K562 (cell line): ENCODE data around the gene CDC27. TPM values are rescaled to one million over a fixed set of nuclear protein-coding genes. Genes with fewer than 3 reads are reported as not detected.
A peak's percentile ranks its signal among the peaks of the same experiment; 100 is the strongest.

Experiments
- ATAC-seq: fragments of 200-7000 bp; cut with Tn5 transposase; 3 replicates; pipeline ENCODE4 v1.9.1; 2020; ENCODE audit warnings: moderate library complexity
- BruUV-seq: library from RNA; stranded (reverse); fragments of 400-500 nt; replicated peaks from 2 replicates; lab custom pipeline; 2021; lab: Mats Ljungman, UMichigan
- CTCF ChIA-PET: fragments of 300-600 bp; formaldehyde crosslinking; extraction: SDS; loops from one replicate; lab custom pipeline; 2021; ENCODE audit warnings: low intra/inter-chr PET ratio; lab: Yijun Ruan, JAX
- POLR2A ChIA-PET: fragments of 300-600, 350-650 bp; sonication (Branson Sonifier 250); formaldehyde crosslinking; extraction: SDS; loops from one replicate; lab custom pipeline; 2021; ENCODE audit warnings: antibody characterized with exemption, inconsistent platforms; lab: Yijun Ruan, JAX
- DNase-seq, 4 experiments: peaks; one replicate each; pipeline versions ENCODE4 v3.0.0 to v3.0.0-alpha.2; 2011 to 2018; ENCODE audit warnings: low spot score in 3 of 4, mixed read lengths in 3 of 4; ENCODE audit errors: extremely low read depth in 1 of 4
- FAIRE-seq: peaks from 2 replicates; lab custom pipeline; 2011; peaks lifted over from hg19 to GRCh38; lab: Jason Lieb, UNC
- H2AFZ ChIP-seq: 2 replicates; pipeline ENCODE4 v1.6.0; 2011; ENCODE audit warnings: low read depth, low read length, control low read depth, inconsistent platforms
- H3K27ac ChIP-seq: fragments of 200-600 bp; 3 replicates; pipeline ENCODE4 v1.8.0; 2011; ENCODE audit warnings: low read depth, mild to moderate bottlenecking, control low read depth, inconsistent platforms, low read length, moderate library complexity, mixed read lengths; ENCODE audit errors: extremely low read depth
- H3K27me3 ChIP-seq, 2 experiments: fragments of 300-600 bp in 1 of 2; 2 replicates in 1 of 2; 3 replicates in 1 of 2; pipeline versions ENCODE4 v1.6.0 to v1.8.0; 2011; ENCODE audit warnings: inconsistent platforms in 2 of 2, low read length in 2 of 2, mild to moderate bottlenecking in 1 of 2, mixed read lengths in 1 of 2, moderate library complexity in 1 of 2; ENCODE audit not compliant: control insufficient read depth in 2 of 2, insufficient read depth in 2 of 2
- H3K36me3 ChIP-seq: fragments of 300-600 bp; 3 replicates; pipeline ENCODE4 v1.8.0; 2011; ENCODE audit warnings: mild to moderate bottlenecking, low read length, inconsistent platforms; ENCODE audit not compliant: control insufficient read depth, insufficient read depth
- H3K4me1 ChIP-seq, 2 experiments: fragments of 200-600 bp in 1 of 2; replicated peaks in 1 of 2; 2 replicates in 1 of 2; 3 replicates in 1 of 2; pipeline versions ENCODE4 v1.5.1 to v1.8.0; 2011; ENCODE audit warnings: inconsistent platforms in 2 of 2, low read length in 2 of 2, mild to moderate bottlenecking in 1 of 2, mixed read lengths in 1 of 2, moderate library complexity in 1 of 2; ENCODE audit not compliant: control insufficient read depth in 2 of 2, insufficient read depth in 2 of 2
- H3K4me2 ChIP-seq: 2 replicates; pipeline ENCODE4 v1.6.1; 2011; ENCODE audit warnings: low read length, control low read depth, inconsistent platforms, mixed read lengths; ENCODE audit not compliant: insufficient read depth
- H3K4me3 ChIP-seq: fragments of 200-600 bp; sonication (generic), shearing (Covaris generic); 2 replicates; pipeline ENCODE4 v1.5.1; 2016; ENCODE audit warnings: control low read depth, inconsistent platforms
- H3K79me2 ChIP-seq: fragments of 200-600 bp; 3 replicates; pipeline ENCODE4 v1.8.0; 2011; ENCODE audit warnings: low read length, inconsistent platforms; ENCODE audit not compliant: control insufficient read depth, insufficient read depth
- H3K9ac ChIP-seq, 2 experiments: 2 replicates each; pipeline versions ENCODE4 v1.6.0 to v1.6.1; 2011; ENCODE audit warnings: low read depth in 2 of 2, low read length in 2 of 2, control low read depth in 1 of 2, inconsistent platforms in 1 of 2, mild to moderate bottlenecking in 1 of 2, mixed read lengths in 1 of 2; ENCODE audit not compliant: insufficient read depth in 1 of 2
- H3K9me1 ChIP-seq: one replicate; pipeline ENCODE4 v1.6.0; 2011; ENCODE audit warnings: inconsistent platforms, mild to moderate bottlenecking, low read length, moderate library complexity; ENCODE audit not compliant: control insufficient read depth, insufficient read depth
- H3K9me3 ChIP-seq: replicated peaks from 2 replicates; pipeline ENCODE4 v1.5.1; 2011; ENCODE audit warnings: low read depth, low read length, inconsistent platforms; ENCODE audit not compliant: control insufficient read depth, insufficient read depth
- H4K20me1 ChIP-seq: replicated peaks from 2 replicates; pipeline ENCODE4 v1.6.1; 2011; ENCODE audit warnings: low read length, inconsistent platforms, mixed read lengths; ENCODE audit not compliant: control insufficient read depth, insufficient read depth
- ATF4 ChIP-seq: fragments of 450-650 bp; formaldehyde crosslinking; IDR thresholded peaks from 2 replicates; pipeline ENCODE4 v1.4.0; 2022; ENCODE audit warnings: mild to moderate bottlenecking, moderate library complexity
- GATAD2A ChIP-seq: fragments of 450-650 bp; IDR thresholded peaks from 2 replicates; pipeline ENCODE4 v1.6.1; 2017
- HDAC1 ChIP-seq, 2 experiments: fragments of 450-650 bp; IDR thresholded peaks; 2 replicates each; pipeline ENCODE4 v1.6.1; 2016 to 2017; ENCODE audit warnings: inconsistent platforms in 1 of 2, mild to moderate bottlenecking in 1 of 2, moderate library complexity in 1 of 2
- HMG20A ChIP-seq: fragments of 450-650 bp; formaldehyde crosslinking; conservative IDR thresholded peaks from 2 replicates; pipeline ENCODE4 v1.4.0; 2020; ENCODE audit warnings: mild to moderate bottlenecking, mixed read lengths
- IFI16 ChIP-seq: fragments of 250-450 bp; sonication (Bioruptor Pico); IDR thresholded peaks from 2 replicates; pipeline ENCODE4 v2.1.2; 2022; ENCODE audit warnings: mild to moderate bottlenecking, inconsistent platforms
- IRF2 ChIP-seq: sonication (generic); formaldehyde crosslinking; IDR thresholded peaks from 2 replicates; pipeline ENCODE4 v1.8.1; 2022; ENCODE audit warnings: mild to moderate bottlenecking, missing genetic modification reagents
- MAFK ChIP-seq: IDR thresholded peaks from 2 replicates; pipeline ENCODE4 v1.6.1; 2011; ENCODE audit warnings: low read length, improper control_type of control experiment
- NR2C2 ChIP-seq, 2 experiments: fragments of 200-800 bp in 1 of 2; sonication (Bioruptor generic) in 1 of 2; sonication (generic) in 1 of 2; formaldehyde crosslinking in 1 of 2; IDR thresholded peaks; 2 replicates each; pipeline versions ENCODE4 v1.6.1 to v1.8.0; 2016 to 2022; ENCODE audit warnings: mild to moderate bottlenecking in 1 of 2, missing compliant biosample characterization in 1 of 2, missing genetic modification characterization in 1 of 2, missing genetic modification reagents in 1 of 2
- PHF21A ChIP-seq: fragments of 450-650 bp; IDR thresholded peaks from 2 replicates; pipeline ENCODE4 v1.6.1; 2017; ENCODE audit warnings: low read depth, borderline replicate concordance
- POLR3A ChIP-seq: IDR thresholded peaks from 2 replicates; pipeline ENCODE4 v1.6.1; 2011; ENCODE audit warnings: borderline replicate concordance, mild to moderate bottlenecking, moderate library complexity; ENCODE audit not compliant: insufficient read length, insufficient read depth; ENCODE audit errors: extremely low read depth
- SAFB2 ChIP-seq: fragments of 200-400 bp; formaldehyde crosslinking; IDR thresholded peaks from 2 replicates; pipeline ENCODE4 v1.6.1; 2018; ENCODE audit warnings: borderline replicate concordance, low read length, low read depth, moderate library complexity; ENCODE audit not compliant: severe bottlenecking
- SLC30A9 ChIP-seq: fragments of 250-450 bp; sonication (Bioruptor Pico); IDR thresholded peaks from 2 replicates; pipeline ENCODE4 v1.8.0; 2022; ENCODE audit warnings: mild to moderate bottlenecking, moderate library complexity
- ZBTB2 ChIP-seq: fragments of 450-650 bp; IDR thresholded peaks from 2 replicates; pipeline ENCODE4 v1.6.1; 2016; ENCODE audit warnings: antibody characterized with exemption
- ZNF584 ChIP-seq: fragments of 200-800 bp; sonication (Bioruptor generic); IDR thresholded peaks from 2 replicates; pipeline ENCODE4 v1.6.1; 2016; ENCODE audit warnings: low read depth, mild to moderate bottlenecking, missing genetic modification characterization, missing compliant biosample characterization
- ZNF655 ChIP-seq: fragments of 250-450 bp; sonication (Bioruptor Pico); IDR thresholded peaks from 2 replicates; pipeline ENCODE4 v1.5.0; 2021
- WGBS: fragments of 100-300 bp; shearing (Covaris generic); methylation state at CpG from one replicate; pipeline ENCODE4 v1.1.6; 2016; ENCODE audit warnings: low coverage, mixed read lengths; ENCODE audit not compliant: insufficient coverage; ENCODE audit errors: missing lambda C conversion rate; 5-methylcytosine and 5-hydroxymethylcytosine counted together
- in situ Hi-C: fragments of 300-500 bp; cut with MboI; formaldehyde crosslinking; loops from 4 replicates; pipeline ENCODE4 v1.15.0; 2018; ENCODE audit warnings: inconsistent platforms, mixed read lengths
- intact Hi-C: fragments of 100-400 bp; cut with micrococcal nuclease; formaldehyde crosslinking; loops from 2 replicates; pipeline ENCODE4 v1.14.2; 2022
- polyA plus RNA-seq, 8 experiments: library from polyadenylated mRNA; depleted of rRNA in 4 of 8; stranded (reverse) in 5 of 8; unstranded in 3 of 8; fragments of >200 nt; fragmentation: Nextera tagmentation in 2 of 8; fragmentation: Illumina TruSeq in 1 of 8; extraction: Ambion mirVana in 2 of 8; extraction: Trizol in 1 of 8; gene quantifications; 2 replicates each; pipeline versions ENCODE4 v1.2.1 to v1.2.3, GENCODE V29; 2011 to 2014; ENCODE audit warnings: inconsistent platforms in 1 of 8, missing spikeins in 1 of 8
- total RNA-seq, 7 experiments: library from RNA; depleted of rRNA in 6 of 7; stranded (reverse); fragments of >200 nt in 6 of 7; fragmentation: Illumina TruSeq in 2 of 7; extraction: Trizol in 2 of 7; gene quantifications; 2 replicates each; pipeline versions ENCODE4 v1.2.1 to v1.2.3, GENCODE V29; 2011 to 2021; ENCODE audit warnings: low replicate concordance in 1 of 7

CDC27 gene
- total and polyA plus RNA-seq, 9 of the 15 experiments (the other 6 are each of a cell fraction or from before 2014, with no cell fraction given), result 28.6 to 155 (median 94.1) TPM

GRCh38 chr17:47085736-47086135 lies 103.4 kb downstream of the CDC27 start:
- Histone ChIP-seq H3K36me3 (peaks cover 2% of the 10 kb centered on the region; the same call in 1 of the 3 replicates), H3K9ac (no peak overlapping the region), H3K79me2 (peaks cover 21% of the 10 kb centered on the region; the same call in 2 of the 3 replicates), H2AFZ (no peak overlapping the region), H3K9me3 (no peaks in the 10 kb centered on the region), H3K27ac (no peak overlapping the region), H3K4me2 (no peak overlapping the region), H3K9me1 (no peaks in the 10 kb centered on the region), H3K4me1 (peaks cover 0 to 8% of the 10 kb centered on the region in 2 experiments; a peak in 4 of 5 replicates), H3K27me3 (no peaks in the 10 kb centered on the region), H3K4me3 (no peak overlapping the region), H4K20me1 (no peaks in the 10 kb centered on the region)
- ChIA-PET CTCF (no interaction called here), POLR2A (interaction anchor here (2.1 kb wide), 1 partner anchor 13 kb away, joined by 5 read pairs; no protein-coding TSS in a partner anchor)
- FAIRE-seq (peak; percentile 35), ATAC-seq (no peak), DNase-seq (no peak)
- intact Hi-C loops (no loop called here), in situ Hi-C loops (no loop called here)
- WGBS, result 60% methylated on average over 1 of the region's 1 CpG
- no TSS peak for BruUV-seq
- no peak for TF ChIP-seq ZBTB2
- TF ChIP-seq SLC30A9 (CRISPR knock-in tag), result no peak
- no peak for TF ChIP-seq PHF21A
- no peak for TF ChIP-seq ATF4 (CRISPR knock-in tag)
- TF ChIP-seq IFI16 (CRISPR knock-in tag), result no peak
- no peak for TF ChIP-seq IRF2 (CRISPR knock-in tag)
- TF ChIP-seq MAFK, result no peak
- TF ChIP-seq POLR3A, result no peak
- TF ChIP-seq HDAC1 (IDR thresholded peaks at IDR 0.05), result no peak
- TF ChIP-seq ZNF584 (CRISPR knock-in tag), result no peak
- no peak for TF ChIP-seq ZNF655
- TF ChIP-seq HMG20A (CRISPR knock-in tag), result no peak
- TF ChIP-seq GATAD2A, result no peak
- TF ChIP-seq SAFB2, result no peak
- TF ChIP-seq NR2C2 (CRISPR knock-in tag; IDR thresholded peaks at IDR 0.05), result no peak
- TF ChIP-seq NR2C2 (tag; IDR thresholded peaks at IDR 0.05), result no peak
